ENCODE data around the gene OR52J3. TPM values are rescaled to one million over a fixed set of nuclear protein-coding genes. Genes with fewer than 3 reads are reported as not detected.

The OR52J3 gene
- total and polyA plus RNA-seq, 4 donors = not detected

DNA sequence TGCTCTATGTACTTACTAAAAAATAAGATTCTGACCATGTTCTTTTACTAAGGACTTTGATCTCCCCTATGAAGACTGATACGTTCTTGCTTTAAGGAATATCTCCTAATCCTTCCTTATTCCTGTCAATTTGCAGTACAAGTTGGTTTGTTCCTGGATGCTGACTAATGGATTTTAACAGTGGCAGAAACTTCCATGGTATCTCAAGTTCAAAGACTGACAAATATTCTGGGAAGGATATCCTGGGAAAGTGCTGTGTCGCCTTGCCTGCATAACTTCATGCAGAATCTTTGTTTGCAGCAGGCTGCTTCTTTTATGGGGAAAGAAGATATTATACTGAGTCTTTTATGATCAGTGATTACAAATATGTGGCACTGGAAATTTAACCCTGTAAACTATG is 8.4 kb upstream of the OR52J3 start:
- H3K9ac ChIP-seq (ENCODE audit: low read depth in 1 of 2, low read length in 2 of 2) = no peak overlapping the region
- 38% methylated on average over 2 of the region's 2 CpGs for WGBS
- no peak overlapping the region for H3K4me3 ChIP-seq (ENCODE audit: low read depth in 1 of 3, low read length in 3 of 3)
- TF ChIP-seq RAD21 (IDR thresholded peaks at IDR 0.05) = no peak
- TF ChIP-seq TAF1 (conservative IDR thresholded peaks at IDR 0.05) = no peak
- TF ChIP-seq, protein P1, sequence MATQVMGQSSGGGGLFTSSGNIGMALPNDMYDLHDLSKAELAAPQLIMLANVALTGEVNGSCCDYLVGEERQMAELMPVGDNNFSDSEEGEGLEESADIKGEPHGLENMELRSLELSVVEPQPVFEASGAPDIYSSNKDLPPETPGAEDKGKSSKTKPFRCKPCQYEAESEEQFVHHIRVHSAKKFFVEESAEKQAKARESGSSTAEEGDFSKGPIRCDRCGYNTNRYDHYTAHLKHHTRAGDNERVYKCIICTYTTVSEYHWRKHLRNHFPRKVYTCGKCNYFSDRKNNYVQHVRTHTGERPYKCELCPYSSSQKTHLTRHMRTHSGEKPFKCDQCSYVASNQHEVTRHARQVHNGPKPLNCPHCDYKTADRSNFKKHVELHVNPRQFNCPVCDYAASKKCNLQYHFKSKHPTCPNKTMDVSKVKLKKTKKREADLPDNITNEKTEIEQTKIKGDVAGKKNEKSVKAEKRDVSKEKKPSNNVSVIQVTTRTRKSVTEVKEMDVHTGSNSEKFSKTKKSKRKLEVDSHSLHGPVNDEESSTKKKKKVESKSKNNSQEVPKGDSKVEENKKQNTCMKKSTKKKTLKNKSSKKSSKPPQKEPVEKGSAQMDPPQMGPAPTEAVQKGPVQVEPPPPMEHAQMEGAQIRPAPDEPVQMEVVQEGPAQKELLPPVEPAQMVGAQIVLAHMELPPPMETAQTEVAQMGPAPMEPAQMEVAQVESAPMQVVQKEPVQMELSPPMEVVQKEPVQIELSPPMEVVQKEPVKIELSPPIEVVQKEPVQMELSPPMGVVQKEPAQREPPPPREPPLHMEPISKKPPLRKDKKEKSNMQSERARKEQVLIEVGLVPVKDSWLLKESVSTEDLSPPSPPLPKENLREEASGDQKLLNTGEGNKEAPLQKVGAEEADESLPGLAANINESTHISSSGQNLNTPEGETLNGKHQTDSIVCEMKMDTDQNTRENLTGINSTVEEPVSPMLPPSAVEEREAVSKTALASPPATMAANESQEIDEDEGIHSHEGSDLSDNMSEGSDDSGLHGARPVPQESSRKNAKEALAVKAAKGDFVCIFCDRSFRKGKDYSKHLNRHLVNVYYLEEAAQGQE (IDR thresholded peaks at IDR 0.05) = no peak
- TF ChIP-seq, protein P2, sequence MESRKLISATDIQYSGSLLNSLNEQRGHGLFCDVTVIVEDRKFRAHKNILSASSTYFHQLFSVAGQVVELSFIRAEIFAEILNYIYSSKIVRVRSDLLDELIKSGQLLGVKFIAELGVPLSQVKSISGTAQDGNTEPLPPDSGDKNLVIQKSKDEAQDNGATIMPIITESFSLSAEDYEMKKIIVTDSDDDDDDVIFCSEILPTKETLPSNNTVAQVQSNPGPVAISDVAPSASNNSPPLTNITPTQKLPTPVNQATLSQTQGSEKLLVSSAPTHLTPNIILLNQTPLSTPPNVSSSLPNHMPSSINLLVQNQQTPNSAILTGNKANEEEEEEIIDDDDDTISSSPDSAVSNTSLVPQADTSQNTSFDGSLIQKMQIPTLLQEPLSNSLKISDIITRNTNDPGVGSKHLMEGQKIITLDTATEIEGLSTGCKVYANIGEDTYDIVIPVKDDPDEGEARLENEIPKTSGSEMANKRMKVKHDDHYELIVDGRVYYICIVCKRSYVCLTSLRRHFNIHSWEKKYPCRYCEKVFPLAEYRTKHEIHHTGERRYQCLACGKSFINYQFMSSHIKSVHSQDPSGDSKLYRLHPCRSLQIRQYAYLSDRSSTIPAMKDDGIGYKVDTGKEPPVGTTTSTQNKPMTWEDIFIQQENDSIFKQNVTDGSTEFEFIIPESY (IDR thresholded peaks at IDR 0.05) = no peak
- TF ChIP-seq SP1 (IDR thresholded peaks at IDR 0.05) = no peak
- no peak for TF ChIP-seq FOXA1 (IDR thresholded peaks at IDR 0.05)
- no peak for TF ChIP-seq GABPA (IDR thresholded peaks at IDR 0.05 in 1 of 2, conservative IDR thresholded peaks at IDR 0.05 in 1 of 2)
- TF ChIP-seq JUND (IDR thresholded peaks at IDR 0.05) = no peak
- TF ChIP-seq YY1 (IDR thresholded peaks at IDR 0.05) = no peak
- DNase-seq (ENCODE audit: low spot score) = no peak
- peaks cover 0 to 4% (median 0%) of the 10 kb centered on the region in 4 donors for H3K27me3 ChIP-seq (ENCODE audit: control insufficient read depth in 4 of 4, insufficient read depth in 4 of 4, low read length in 3 of 4)
- H3K9me3 ChIP-seq (ENCODE audit: control insufficient read depth in 4 of 4, low read length in 3 of 4) = no peaks in the 10 kb centered on the region
- H3K4me1 ChIP-seq (ENCODE audit: control insufficient read depth in 4 of 4, insufficient read depth in 4 of 4, low read length in 3 of 4) = no peaks in the 10 kb centered on the region
- H3K36me3 ChIP-seq (ENCODE audit: control insufficient read depth in 4 of 4, insufficient read depth in 3 of 4, low read depth in 1 of 4, low read length in 3 of 4) = no peaks in the 10 kb centered on the region
- no peak overlapping the region for H3K27ac ChIP-seq (ENCODE audit: low read depth in 1 of 2, low read length in 2 of 2)

DNA sequence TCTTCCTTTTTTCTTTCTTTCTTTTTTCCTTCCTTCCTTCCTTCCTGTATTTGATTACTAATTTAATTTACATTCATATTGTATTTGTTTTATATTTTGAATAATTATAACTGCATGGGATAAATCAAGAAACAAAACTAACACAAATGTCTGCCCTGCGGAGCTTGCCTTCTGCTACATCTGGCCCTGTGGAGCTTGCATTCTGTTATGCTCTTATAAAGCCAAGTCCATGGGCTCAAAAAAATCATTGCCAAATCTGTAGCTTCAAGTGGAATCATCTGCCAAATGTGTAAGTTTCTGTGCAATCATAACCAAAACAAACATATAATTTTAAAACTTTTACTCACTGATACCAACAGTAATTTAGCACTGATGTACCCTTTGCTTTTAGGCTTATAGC is 8.0 kb upstream of the OR52J3 start:
- Histone ChIP-seq H3K36me3 (ENCODE audit: control insufficient read depth in 4 of 4, insufficient read depth in 3 of 4, low read depth in 1 of 4, low read length in 3 of 4) (no peaks in the 10 kb centered on the region), H3K4me3 (ENCODE audit: low read depth in 1 of 3, low read length in 3 of 3) (no peak overlapping the region), H3K9ac (ENCODE audit: low read depth in 1 of 2, low read length in 2 of 2) (no peak overlapping the region), H3K9me3 (ENCODE audit: control insufficient read depth in 4 of 4, low read length in 3 of 4) (no peaks in the 10 kb centered on the region), H3K4me1 (ENCODE audit: control insufficient read depth in 4 of 4, insufficient read depth in 4 of 4, low read length in 3 of 4) (no peaks in the 10 kb centered on the region), H3K27me3 (ENCODE audit: control insufficient read depth in 4 of 4, insufficient read depth in 4 of 4, low read length in 3 of 4) (peaks cover 0 to 4% (median 0%) of the 10 kb centered on the region in 4 donors), H3K27ac (ENCODE audit: low read depth in 1 of 2, low read length in 2 of 2) (no peak overlapping the region)
- TF ChIP-seq, protein P2 (IDR thresholded peaks at IDR 0.05) = no peak
- TF ChIP-seq JUND (IDR thresholded peaks at IDR 0.05) (no peak), FOXA1 (IDR thresholded peaks at IDR 0.05) (no peak), RAD21 (IDR thresholded peaks at IDR 0.05) (no peak), HNF4G (IDR thresholded peaks at IDR 0.05) (no peak), TAF1 (conservative IDR thresholded peaks at IDR 0.05) (no peak), SP1 (IDR thresholded peaks at IDR 0.05) (no peak), FOXA2 (IDR thresholded peaks at IDR 0.05) (no peak), RXRA (IDR thresholded peaks at IDR 0.05) (no peak), YY1 (IDR thresholded peaks at IDR 0.05) (no peak)
- TF ChIP-seq, protein P1 (IDR thresholded peaks at IDR 0.05) = no peak
- TF ChIP-seq, protein P3, sequence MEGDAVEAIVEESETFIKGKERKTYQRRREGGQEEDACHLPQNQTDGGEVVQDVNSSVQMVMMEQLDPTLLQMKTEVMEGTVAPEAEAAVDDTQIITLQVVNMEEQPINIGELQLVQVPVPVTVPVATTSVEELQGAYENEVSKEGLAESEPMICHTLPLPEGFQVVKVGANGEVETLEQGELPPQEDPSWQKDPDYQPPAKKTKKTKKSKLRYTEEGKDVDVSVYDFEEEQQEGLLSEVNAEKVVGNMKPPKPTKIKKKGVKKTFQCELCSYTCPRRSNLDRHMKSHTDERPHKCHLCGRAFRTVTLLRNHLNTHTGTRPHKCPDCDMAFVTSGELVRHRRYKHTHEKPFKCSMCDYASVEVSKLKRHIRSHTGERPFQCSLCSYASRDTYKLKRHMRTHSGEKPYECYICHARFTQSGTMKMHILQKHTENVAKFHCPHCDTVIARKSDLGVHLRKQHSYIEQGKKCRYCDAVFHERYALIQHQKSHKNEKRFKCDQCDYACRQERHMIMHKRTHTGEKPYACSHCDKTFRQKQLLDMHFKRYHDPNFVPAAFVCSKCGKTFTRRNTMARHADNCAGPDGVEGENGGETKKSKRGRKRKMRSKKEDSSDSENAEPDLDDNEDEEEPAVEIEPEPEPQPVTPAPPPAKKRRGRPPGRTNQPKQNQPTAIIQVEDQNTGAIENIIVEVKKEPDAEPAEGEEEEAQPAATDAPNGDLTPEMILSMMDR (IDR thresholded peaks at IDR 0.05; ENCODE audit: low read depth, low read length, missing input control) = no peak
- TF ChIP-seq, protein P4, sequence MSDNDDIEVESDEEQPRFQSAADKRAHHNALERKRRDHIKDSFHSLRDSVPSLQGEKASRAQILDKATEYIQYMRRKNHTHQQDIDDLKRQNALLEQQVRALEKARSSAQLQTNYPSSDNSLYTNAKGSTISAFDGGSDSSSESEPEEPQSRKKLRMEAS (IDR thresholded peaks at IDR 0.05) = no peak
- WGBS = 88% methylated on average over 1 of the region's 1 CpG
- DNase-seq (ENCODE audit: low spot score) = no peak
